Mesothelial cell of epicardium (in vitro differentiated cells): ENCODE measurements around the gene RNMT. TPM values are rescaled to one million over a fixed set of nuclear protein-coding genes. Genes with fewer than 3 reads are reported as not detected.

Source experiments
- DNase-seq, 2 experiments: peaks; one replicate each; pipeline ENCODE4 v3.0.0; 2021; ENCODE audit warnings: low spot score in 2 of 2; ENCODE audit not compliant: unreplicated experiment in 2 of 2
- H3K27ac Mint-ChIP-seq: 2 replicates; pipeline ENCODE4 v1.8.0; 2021; ENCODE audit warnings: mixed read lengths
- H3K27me3 Mint-ChIP-seq: 2 replicates; pipeline ENCODE4 v1.8.0; 2021; ENCODE audit warnings: low read depth, mixed read lengths
- H3K36me3 Mint-ChIP-seq: 2 replicates; pipeline ENCODE4 v1.8.0; 2021; ENCODE audit warnings: mixed read lengths
- H3K4me1 Mint-ChIP-seq: 2 replicates; pipeline ENCODE4 v1.8.0; 2021; ENCODE audit warnings: mixed read lengths
- H3K4me3 Mint-ChIP-seq: 2 replicates; pipeline ENCODE4 v1.8.0; 2021; ENCODE audit warnings: mild to moderate bottlenecking, moderate library complexity, mixed read lengths
- H3K9me3 Mint-ChIP-seq: 2 replicates; pipeline ENCODE4 v1.8.0; 2021; ENCODE audit warnings: mixed read lengths
- total RNA-seq: library from RNA; stranded (reverse); gene quantifications from 3 replicates; pipeline ENCODE4 v1.2.1, GENCODE V29; 2021
- TF ChIP-seq, protein P1 (sequence below): fragments of 200-600 bp; sonication (generic); IDR thresholded peaks from one replicate; pipeline ENCODE4 v1.5.0; 2021; ENCODE audit warnings: antibody characterized with exemption; ENCODE audit not compliant: unreplicated experiment

The RNMT gene
- total RNA-seq, 1 donor from 2014 or later: 51.6 TPM

DNA sequence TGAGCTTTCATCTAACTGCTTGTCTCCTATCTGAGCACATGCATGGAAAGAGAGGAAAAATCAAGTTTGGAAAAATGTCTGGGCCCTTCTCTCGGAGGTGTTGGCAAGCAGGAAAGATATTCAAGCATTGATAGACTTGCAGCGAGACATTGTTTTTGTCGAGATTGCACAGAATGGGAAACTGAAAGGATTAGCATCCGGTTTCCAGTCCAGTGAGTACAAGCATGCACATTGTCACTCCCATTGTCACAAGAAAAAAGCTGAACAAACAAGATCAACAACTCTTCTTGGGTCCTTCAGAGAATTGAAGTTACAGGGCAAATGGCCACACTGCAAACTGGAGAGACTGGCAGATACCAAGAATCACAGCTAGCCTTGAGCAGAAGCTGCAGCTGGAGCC is 77.8 kb downstream of the RNMT start:
- TF ChIP-seq, protein P1, sequence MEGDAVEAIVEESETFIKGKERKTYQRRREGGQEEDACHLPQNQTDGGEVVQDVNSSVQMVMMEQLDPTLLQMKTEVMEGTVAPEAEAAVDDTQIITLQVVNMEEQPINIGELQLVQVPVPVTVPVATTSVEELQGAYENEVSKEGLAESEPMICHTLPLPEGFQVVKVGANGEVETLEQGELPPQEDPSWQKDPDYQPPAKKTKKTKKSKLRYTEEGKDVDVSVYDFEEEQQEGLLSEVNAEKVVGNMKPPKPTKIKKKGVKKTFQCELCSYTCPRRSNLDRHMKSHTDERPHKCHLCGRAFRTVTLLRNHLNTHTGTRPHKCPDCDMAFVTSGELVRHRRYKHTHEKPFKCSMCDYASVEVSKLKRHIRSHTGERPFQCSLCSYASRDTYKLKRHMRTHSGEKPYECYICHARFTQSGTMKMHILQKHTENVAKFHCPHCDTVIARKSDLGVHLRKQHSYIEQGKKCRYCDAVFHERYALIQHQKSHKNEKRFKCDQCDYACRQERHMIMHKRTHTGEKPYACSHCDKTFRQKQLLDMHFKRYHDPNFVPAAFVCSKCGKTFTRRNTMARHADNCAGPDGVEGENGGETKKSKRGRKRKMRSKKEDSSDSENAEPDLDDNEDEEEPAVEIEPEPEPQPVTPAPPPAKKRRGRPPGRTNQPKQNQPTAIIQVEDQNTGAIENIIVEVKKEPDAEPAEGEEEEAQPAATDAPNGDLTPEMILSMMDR: no peak
- Mint-ChIP-seq H3K4me3 (no peak overlapping the region), H3K36me3 (no peaks in the 10 kb centered on the region), H3K27me3 (peaks cover 42% of the 10 kb centered on the region), H3K27ac (no peak overlapping the region), H3K4me1 (peaks cover 10% of the 10 kb centered on the region), H3K9me3 (peaks cover 5% of the 10 kb centered on the region)
- no peak for DNase-seq

DNA sequence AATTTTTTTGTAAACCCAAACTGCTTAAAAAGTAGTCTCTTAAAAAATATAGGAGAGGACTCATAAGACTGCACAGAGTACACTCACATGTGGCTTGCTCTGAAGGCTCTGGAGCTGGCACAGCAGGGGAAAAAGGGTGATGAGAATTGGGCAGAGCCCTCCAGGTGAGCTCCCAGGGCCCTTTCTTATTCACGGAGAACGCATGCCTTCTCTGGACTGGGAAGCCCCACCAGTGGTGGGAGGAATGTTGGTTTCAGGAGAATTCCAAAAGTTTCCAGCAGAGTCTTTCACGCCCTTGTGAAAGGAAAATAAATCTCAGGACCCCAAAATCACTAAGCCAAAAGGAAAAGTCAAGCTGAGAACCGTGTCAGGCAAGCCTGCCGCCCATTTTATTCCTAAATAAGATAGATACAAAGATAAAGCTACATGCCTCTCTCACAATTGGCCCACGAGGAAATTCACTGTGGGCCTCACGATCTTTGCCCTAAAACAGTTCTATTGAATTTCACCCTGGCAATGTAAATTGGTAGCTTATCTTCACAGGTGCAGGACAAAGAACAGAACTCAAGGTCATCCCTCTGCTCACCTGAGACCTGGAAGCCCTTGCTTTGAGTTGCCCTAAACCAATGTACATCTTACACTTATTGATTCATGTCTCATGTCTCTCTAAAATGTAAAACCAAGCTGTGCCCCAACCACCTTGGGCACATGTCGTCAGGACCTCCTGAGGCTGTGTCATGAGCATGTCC is 82.0 kb downstream of the RNMT start:
- peaks cover 17% of the 10 kb centered on the region for H3K4me1 Mint-ChIP-seq
- H3K27me3 Mint-ChIP-seq: peaks cover 12% of the 10 kb centered on the region
- no peak overlapping the region for H3K4me3 Mint-ChIP-seq
- H3K36me3 Mint-ChIP-seq: no peaks in the 10 kb centered on the region
- no peak for DNase-seq
- TF ChIP-seq, protein P1: no peak
- no peak overlapping the region for H3K27ac Mint-ChIP-seq
- peaks cover 5% of the 10 kb centered on the region for H3K9me3 Mint-ChIP-seq

DNA sequence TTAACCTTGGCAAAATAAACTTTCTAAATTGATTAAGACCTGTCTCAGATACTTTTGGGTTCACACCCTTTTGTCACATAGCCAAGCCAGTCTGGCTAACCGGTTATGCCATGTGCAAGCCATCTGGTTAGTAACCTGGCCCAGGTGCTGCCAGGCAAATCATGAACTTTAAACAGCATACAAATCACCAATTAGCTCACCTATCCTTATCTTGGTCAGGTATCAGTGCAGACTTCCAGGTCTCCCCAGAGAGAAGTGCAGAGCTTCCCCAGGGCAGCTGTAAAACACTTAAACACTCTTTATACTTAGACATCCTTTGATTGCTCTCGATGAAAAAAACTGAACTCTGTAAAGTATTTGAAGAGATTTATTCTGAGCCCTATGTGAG is 82.6 kb downstream of the RNMT start:
- Mint-ChIP-seq H3K9me3 (peaks cover 5% of the 10 kb centered on the region), H3K4me1 (peaks cover 17% of the 10 kb centered on the region), H3K36me3 (no peaks in the 10 kb centered on the region), H3K27me3 (peaks cover 10% of the 10 kb centered on the region), H3K4me3 (no peak overlapping the region), H3K27ac (no peak overlapping the region)
- TF ChIP-seq, protein P1: no peak
- DNase-seq: no peak

DNA sequence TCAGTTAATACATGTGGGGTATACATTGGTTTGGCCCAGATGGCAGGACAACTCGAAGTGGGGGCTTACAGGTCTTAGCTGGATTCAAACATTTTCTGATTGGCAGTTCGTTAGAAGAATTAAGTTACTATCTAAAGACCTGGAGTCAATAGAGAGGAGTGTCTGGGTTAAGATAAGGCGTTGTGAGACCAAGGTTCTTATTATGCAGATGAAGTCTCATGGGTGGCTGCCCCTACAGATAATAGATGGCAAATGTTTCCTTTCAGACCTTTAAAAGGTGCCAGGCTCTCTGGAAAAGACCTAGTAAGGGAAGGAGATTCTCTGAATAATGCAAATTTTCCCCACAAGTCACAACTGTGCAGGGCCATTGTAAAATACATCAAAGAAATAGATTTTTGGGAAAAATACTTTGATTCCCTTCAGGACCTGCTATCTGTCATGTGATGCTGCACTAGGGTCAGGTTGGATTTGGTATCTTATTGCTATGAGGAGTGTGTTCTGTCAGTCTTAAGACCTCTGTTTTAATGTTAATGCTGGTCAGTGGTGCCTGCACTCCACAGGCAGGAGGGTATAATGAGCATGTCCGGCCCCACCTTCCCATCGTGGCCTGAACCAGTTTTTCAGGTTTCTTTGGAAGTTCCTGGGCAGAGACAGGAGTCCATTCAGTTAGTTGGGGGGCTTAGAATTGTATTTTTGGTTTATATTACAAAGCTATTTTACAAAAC is 83.2 kb downstream of the RNMT start:
- H3K4me3 Mint-ChIP-seq: no peak overlapping the region
- peaks cover 17% of the 10 kb centered on the region for H3K4me1 Mint-ChIP-seq
- peaks cover 2% of the 10 kb centered on the region for H3K9me3 Mint-ChIP-seq
- H3K27me3 Mint-ChIP-seq: peaks cover 4% of the 10 kb centered on the region
- TF ChIP-seq, protein P1: no peak
- no peak overlapping the region for H3K27ac Mint-ChIP-seq
- no peaks in the 10 kb centered on the region for H3K36me3 Mint-ChIP-seq
- no peak for DNase-seq

DNA sequence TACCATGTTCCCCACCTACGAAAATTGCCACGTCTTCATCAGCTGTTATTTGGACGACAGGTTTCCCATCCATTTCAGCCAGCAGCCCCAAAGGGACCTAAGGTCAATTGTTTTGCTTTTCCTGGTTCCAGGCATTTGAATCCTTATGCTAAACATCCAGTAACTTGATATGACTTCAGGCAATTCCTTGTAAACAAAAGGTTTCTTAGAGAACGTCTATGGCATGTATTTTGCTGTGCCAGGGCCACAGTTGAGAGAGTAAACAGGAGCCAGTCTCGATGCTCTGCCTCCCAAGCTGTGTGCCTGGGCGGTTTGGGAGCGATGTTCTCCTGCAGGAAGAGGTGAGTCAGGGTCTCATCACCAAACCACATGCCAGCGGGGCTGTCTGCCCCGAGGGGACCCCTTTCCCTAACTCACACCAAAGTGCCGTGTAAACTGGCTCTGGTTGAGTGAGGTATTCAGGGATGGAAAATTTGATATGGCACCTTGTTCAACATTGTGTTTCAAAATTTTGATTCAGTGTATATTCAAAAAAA is 84.5 kb downstream of the RNMT start:
- TF ChIP-seq, protein P1: no peak
- DNase-seq: no peak
- H3K27me3 Mint-ChIP-seq: peaks cover 2% of the 10 kb centered on the region
- no peaks in the 10 kb centered on the region for H3K36me3 Mint-ChIP-seq
- H3K27ac Mint-ChIP-seq: no peak overlapping the region
- H3K4me1 Mint-ChIP-seq: peaks cover 17% of the 10 kb centered on the region
- H3K9me3 Mint-ChIP-seq: no peaks in the 10 kb centered on the region
- no peak overlapping the region for H3K4me3 Mint-ChIP-seq
